ENCODE results near the gene RPS10.
"Not testable (repeated sequence)": the region's sequence is repeated elsewhere in the genome, so short reads cannot be mapped to it uniquely, and the experiment has no call there.

RPS10 gene

DNA sequence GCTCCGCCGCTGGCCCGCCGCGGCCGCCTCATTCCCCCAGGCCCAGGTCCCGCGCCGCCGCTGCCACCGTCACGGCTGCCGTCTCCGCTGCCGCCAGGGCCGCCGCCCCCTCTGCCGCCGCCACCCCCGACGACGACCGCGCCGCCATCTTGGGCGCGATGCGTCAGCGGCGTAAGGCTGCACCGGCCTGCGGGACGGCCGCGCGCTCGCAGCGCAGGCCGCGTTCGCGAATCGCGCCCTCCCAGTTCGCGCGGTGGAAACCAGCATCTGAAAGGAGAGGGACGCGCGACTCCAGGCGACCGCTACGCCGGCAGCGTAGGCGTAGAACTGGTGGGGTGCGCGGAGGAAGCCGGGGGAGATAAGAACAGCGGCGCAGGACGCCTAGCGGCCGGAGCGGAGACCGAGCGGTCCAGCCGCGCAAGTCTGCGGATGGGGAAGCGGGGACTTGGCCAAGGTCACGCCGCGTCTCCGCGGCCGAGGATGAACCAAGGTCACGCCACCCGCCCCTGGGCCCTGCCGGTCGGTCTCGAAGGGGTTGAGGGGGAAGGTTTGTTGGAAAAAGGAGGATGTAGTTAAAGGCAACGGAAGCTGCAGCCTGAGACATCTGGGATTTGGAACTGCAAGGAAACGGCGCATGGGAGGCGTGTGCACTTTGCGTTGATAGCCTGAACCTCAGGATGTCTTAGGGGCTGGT lies 33.2 kb downstream of the RPS10 start, which contains the start of gene NUDT3:
TSS of gene NUDT3 (minus strand) at position 173 of the 694 bp plus-strand sequence. CDS start 307 bp downstream, outside the sequence.
- peak; percentile 93 for DNase-seq

DNA sequence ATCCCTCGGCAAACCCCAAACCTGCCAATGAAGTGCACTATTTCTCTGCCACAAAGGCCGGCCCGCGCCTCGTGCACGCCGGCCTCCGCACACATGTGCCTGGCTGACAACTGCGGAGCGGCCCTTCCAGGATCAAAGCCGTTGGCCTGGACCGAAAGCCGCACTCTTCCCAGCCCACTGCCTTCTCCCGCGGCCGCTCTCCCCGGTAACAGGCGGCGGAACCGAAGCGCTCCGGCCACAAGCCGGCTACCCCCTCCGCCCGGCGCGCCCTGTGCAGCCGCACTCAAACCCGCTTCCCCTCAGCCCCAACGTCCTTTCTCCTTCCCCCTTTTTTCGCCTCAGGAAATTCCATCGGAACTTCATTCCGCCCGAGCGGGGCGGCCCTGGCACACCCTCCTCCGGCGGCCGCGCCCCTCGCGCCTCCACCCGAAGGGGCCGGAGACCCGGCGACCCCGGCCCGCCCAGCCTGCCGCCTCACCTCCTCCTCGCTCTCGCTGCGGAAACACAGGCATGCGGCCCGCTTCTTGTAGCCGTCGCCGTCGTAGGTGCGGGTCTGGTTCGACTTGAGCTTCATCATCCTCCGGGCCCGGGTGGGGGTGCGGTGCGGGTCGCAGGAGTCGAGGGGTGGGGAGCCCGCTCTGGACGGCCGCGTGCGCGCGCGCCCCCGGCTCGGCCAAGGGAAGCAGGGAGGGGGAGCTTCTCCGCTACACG lies 33.9 kb downstream of the RPS10 start:
- peak; percentile 39 for DNase-seq

DNA sequence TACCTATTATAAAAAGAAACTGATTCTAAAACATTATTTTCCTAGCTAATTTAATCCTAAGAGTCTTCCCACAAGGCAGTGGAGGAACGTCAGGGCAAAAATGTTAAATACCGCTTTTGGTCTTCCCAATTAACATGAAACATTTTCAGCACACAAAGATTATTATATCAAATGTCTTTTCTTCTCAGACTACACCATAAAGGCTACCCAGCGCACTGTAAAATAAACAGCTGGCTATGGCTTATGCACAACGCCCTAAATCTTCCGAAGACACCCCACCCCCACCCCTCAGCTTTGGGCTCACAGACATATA lies 34.4 kb downstream of the RPS10 start:
- no peak for DNase-seq

DNA sequence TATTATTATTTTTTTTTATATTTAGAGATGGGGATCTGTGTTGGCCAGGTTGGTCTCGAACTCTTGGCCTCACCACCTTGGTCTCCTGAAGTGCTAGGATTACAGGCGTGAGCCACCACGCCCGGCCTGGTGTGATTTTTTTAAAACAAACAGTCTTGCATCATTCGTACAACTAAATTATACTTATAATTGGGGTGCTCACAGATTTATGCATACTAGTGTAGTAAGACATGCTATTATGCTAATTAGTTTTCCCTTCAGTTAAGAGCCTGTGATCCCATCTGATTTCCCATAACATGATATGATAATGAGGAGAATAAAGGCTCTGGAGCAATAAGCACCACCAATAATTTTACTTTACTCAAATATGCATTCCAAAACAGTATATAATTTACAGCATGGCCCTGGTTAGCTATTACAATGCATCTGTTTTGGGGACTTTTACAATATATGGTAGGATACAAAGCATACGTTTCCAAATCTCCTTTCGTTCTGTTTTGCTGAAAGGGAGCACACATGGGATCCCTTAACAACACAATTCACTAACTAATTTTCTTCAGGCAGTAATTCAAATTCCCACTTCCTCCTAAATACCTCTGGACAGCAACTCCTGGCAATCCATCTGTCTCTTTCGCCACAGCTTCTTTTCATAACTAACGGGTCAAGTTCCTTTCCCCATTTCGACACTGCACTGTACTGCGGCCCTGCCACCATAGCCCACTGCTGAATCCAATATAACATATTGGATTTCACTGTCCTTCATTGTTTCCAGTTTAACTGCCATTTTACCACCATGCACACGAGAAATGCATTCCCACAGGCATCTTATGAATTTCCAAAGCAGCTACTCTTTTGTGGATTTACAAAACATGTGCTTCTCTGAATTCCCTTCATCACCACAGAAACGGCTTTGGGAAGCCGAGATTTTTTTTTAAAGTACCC lies 35.1 kb downstream of the RPS10 start:
- peak; percentile 57 for DNase-seq

DNA sequence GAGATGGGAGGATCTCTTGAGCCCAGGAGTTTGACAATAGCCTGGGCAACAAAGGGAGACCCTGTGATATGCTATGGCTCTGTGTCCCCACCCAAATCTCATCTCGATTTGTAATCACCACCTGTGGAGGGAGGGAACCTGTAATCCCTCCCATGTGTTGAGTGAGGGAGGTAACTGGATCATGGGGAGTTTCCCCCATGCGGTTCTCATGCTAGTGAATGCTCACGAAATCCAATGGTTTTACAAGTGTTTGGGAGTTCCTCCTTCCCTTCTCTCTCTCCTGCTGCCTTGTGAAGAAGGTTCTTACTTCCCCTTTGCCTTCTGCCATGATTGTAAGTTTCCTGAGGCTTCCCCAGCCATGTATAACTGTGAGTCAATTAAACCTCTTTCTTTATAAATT lies 36.8 kb downstream of the RPS10 start:
- DNase-seq, result no peak

DNA sequence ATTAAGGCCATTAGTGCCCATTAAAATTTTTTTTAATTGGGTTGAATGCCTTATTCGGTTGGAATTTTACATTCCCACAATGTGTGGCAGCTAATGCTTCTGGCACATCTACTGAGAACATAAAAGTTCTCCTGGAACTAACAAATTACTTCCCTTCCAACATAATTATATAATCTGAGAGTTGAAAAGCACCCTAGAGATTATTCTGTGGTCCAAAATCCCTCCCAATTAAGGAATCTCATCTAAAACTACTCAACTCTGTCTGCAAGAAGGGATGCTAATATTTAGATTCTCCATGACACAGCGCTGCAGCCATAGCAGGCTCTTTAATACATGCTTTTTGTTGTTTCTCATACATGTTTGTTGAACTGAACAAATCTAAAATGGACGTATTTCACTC lies 37.4 kb downstream of the RPS10 start:
- DNase-seq, result no peak

DNA sequence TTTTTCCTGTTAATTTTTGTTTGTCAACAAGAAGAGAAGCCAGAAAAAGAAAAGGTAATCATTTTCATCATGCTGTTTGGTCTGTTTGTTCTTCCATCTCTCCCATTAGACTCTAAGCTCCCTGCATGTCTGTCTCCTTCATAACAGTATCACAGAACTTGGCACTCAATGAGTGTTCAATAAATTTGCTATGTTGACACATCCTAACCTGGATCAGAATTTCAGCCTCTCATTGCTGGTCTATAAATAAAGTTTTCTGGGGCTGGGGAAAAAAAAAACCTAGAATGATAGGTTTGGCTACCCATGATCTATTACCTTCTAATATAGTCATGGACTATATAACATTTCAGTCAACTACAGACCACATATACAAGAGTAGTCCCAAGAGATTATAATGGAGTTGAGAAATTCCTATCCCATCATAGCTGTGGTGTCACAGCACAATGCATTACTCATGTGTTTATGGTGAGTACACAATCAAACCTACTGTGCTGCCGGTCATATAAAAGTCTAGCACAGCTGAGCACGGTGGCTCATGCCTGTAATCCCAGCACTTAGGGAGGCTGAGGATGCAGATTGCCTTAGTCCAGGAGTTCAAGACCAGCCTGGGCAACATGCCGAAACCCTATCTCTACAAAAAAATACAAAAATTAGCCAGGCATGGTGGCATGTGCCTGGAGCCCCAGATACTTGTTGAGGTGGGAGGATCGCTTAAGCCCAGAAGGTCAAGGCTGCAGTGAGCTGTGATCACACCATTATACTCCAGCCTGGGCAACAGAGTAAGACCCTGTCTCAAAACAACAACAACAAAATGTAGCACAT lies 39.3 kb downstream of the RPS10 start:
- peak; percentile 95 for DNase-seq

DNA sequence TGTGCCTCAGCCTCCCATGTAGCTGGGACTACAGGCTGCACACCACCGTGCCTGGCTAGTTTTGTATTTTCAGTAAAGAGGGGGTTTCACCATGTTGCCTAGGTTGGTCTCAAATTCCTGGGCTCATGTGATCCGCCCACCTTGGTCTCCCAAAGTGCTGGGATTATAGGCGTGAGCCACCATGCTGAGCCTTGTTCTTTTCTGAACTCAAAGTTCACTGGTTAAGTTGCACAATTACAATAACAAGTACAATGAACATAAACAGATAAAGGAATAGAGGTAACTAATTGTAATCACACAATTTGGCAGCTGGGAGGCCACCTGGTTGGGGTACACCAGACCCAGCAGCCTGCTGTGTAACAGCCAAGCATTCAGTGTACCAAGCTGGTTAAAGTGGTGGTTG lies 40.1 kb downstream of the RPS10 start:
- DNase-seq, result no peak

DNA sequence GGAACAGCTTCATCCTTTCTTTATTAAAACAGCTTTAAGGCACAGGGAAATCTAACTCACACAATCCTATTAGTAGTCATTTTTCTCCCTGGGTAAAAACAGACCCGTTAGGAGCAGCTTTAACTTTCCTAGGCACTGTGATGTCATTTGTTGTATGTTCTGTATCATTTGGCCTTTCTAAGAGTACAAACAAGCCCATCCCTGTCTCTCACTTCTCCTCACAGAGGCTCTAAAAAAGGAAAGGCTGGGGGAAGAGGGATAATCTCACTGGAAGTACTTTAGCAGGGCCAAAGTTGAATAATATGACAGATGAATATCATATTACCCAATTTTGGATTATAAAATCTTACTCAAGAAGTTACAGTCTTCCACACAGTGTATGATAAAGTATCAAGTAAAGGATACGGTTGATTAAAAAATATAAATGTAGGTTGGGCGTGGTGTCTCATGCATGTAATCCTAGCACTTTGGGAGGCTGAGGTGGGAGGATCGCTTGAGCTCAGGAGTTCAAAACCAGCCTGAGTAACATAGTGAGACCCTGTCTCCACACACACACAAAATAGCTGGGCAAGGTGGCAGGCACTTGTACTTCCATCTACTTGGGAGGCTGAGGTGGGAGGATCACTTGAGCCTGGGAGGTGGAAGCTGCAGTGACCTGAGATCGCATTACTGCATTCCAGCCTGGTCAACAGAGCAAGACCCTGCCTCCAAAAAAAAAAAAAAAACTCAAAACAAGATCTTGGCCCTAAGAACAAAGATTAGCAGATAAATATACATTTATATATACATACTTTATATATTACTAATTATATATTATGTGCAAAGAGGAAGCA lies 41.3 kb downstream of the RPS10 start:
- no peak for DNase-seq

DNA sequence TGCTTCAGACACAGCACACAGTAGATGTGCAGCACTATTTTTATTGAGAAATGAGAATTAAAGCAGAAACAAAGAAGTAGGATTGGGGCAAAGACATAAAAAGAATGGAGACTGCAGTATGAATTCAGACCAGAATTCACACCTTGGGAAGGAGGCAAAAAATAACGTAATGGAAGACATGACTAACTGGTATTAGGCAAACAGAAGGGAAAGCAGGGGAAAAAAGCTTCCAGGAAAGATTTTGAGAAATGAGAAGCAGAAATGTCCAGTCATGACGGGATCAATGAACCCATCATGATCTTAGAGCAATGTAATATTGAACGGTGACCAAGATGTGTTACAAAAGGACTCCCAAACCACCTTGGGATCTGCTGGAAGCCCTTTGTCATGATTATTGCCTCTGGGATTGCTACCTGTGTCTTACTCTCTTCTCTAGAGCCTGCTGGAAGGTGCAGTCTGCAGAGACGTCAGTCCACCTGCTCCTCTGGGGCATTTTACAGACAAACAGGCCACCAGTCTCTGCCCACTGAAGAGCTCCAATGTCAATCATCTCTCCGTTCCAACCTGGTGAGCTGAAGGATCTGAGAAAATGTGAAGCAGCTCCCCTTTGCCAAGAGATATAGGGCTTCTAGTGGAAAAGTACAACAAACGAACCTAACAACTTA lies 42.1 kb downstream of the RPS10 start:
- DNase-seq, result no peak

DNA sequence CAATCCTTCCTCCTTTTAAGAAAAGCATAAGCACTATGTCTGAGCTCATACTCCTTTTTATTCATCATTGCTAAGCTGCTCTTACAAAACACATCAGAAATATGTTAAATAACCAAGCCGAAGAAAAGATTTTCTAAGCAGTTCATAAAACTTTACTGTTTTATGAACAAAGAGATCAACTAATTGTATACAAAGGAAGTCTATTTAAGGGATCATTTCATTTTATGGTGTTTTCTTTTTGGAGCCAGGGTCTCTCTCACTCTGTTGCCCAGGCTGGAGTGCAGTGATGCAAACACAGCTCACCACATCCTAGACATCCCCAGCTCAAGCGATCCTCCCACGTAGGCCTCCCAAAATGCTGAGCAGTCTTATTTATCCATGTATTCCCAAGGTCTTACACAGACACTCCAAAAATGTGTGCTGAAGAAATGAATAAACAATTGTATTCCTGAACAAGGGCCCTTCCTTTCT lies 42.7 kb downstream of the RPS10 start:
- peak; percentile 53 for DNase-seq

DNA sequence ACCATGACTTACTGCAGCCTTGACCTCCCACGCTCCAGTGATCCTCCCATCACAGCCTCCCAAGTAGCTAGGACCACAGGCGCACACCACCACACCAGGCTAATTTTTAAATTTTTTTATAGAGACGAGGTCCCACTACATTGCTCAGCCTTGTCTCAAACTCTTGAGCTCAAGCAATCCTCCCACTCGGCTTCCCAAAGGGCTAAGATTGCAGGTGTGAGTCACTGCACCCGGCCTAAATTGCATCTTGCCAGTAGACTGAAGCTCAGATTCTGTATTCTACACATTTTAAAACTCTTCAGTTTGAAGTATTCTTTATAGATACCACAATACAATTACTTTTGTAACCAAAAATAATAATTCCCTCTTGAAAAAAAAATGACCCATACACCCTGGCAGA lies 44.8 kb downstream of the RPS10 start:
- no peak for DNase-seq

DNA sequence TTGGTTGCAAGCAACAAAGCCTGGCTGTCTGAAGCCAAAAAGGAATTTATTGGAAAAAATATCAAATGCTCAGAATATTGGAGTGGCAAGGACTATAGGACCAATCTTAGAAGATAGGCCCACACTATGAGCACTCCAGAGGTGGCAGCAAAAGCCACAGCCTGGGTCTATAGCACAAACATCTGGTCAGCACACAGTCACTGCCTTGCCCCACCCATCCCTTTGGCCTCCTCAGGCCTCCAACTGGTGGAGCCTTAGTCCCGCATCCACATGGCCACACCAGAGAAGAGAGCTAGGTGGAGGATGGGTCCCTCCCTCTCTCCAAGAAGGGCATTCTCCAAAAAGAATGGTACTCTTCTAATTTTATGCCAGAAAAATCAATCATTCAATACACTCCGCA lies 47.4 kb downstream of the RPS10 start:
- DNase-seq, result no peak

DNA sequence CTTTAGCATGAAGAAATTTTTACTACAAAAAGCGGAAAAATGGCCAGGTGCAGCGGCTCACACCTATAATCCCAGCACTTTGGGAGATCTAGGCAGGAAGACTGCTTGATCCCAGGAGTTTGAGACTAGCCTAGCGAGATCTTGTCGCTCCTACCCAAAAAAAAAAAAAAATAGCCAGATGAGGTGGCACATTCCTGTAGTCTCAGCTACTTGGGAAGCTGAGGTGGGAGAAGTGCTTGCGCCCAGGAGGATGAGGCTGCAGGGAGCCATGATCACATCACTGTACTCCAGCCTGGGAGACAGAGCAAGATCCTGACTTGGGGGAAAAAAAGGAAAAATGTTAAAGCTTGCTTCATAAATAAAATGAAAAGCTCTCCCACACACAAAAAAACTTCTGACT lies 47.9 kb downstream of the RPS10 start:
- no peak for DNase-seq

DNA sequence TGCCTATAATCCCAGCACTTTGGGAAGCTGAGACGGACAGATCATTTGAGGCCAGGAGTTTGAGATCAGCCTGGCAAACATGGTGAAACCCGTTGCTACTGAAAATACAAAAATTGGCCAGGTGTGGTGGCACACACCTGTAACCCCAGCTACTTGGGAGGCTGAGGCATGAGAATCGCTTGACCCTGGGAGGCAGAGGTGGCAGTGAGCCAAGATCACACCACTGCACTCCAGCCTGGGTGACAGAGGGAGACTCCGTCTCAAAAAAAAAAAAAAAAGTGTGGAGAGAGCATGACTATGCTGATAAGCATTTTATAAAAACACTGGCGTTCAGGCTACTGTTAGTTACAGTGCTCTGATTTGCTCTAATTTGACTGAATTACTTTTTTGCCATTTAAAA lies 48.3 kb downstream of the RPS10 start:
- not testable (repeated sequence) for DNase-seq

DNA sequence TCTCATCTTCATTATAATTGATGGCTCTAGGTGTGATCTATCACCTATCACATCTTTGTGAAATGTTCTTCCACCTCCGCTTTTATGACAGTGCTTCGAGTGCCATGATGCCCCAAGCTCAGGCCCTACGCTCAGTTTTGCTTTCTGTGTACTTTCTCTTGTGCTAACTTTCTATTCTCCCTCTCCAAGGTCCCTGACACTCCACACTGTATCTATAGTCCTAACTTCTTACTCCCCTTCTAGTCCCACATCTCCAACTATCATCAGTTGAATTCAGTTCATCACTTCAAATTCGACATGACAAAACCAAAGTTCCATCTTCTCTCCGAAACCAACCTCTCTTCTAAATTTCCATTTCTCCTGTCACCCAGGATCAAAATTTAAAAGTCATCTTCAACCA lies 50.0 kb downstream of the RPS10 start:
- no peak for DNase-seq

DNA sequence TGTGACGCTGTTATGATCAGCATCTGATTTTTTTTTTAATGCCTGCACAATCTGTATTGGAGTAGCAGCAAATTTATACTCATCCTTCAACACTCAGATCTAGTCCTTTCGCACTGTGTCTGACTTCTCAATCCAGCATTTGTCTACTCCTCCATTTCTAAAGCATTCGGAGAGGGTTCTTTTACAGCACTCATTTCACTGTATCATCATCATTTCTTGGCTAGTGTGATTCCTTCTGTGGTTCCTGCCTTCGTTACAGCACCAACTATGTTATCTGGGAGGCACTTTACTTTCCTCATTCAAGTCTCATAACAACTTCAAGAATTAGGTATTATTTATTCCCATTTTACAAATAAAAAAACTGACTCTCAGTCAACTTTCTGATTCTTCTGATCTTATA lies 51.4 kb downstream of the RPS10 start:
- no peak for DNase-seq

DNA sequence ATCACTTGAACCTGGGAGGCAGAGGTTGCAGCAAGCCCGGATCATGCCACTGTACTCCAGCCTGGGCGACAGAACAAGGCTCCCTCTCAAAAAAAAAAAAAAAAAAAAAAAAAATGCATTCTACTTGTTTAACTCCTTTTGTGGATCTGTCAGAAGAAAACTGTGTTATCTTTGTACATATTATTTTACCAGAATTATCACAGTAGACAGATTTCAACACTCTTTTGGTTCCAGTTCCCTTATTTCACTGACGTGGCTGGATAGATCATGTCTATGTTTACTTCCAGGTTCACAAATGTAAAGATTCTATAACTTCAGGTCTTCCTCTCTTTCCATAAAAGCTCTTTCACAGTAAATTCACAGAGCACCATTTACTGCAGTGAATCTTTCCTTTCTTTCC lies 51.8 kb downstream of the RPS10 start:
- DNase-seq, result no peak

DNA sequence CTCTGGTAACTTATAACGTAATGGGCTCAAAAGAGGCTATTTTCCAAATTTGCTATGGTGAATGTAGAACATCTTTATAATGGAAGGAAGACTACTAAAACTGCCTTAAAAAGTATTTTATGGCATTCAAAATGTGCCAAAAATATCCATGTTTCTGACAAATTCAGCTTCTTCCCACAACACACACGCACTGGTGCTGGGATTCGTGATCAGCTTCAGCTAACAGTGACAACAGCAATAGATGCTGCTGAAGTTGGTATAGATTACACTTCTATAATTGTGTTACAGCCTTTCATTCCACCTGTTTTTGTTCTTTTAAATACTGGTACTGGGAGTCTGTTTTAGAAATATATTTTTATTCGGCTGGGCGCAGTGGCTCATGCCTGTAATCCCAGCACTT lies 52.4 kb downstream of the RPS10 start:
- DNase-seq, result no peak

DNA sequence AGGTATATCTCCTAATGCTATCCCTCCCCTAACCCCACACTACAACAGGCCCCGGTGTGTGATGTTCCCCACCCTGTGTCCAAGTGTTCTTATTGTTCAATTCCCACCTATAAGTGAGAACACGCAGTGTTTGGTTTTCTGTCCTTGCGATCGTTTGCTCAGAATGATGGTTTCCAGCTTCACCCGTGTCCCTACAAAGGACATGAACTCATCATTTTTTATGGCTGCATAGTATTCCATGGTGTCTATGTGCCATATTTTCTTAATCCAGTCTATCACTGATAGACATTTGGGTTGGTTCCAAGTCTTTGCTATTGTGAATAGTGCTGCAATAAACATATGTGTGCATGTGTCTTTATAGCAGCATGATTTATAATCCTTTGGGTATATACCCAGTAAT lies 54.0 kb downstream of the RPS10 start:
- DNase-seq, result not testable (repeated sequence)

DNA sequence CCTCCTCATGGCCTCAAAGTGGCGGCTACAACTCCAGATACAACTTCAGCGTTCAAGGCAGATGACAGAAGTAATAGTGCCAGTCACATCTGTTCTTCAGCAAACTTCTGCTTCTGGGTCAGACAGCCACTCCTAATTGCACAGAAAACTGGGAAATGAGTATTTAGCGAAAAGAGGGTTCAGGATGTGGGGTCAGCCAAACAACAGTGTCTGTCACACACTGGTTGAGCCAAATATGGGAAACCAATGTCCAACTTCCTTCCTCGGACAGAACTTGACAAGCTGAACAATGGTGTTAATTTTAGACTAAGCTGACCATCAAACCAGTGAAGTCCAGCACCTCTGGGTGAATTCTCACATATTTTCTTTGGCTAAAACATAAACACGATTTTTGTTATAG lies 55.5 kb downstream of the RPS10 start:
- no peak for DNase-seq
